GM23338 (cell line): ENCODE measurements around the gene HDAC9. TPM values are rescaled to one million over a fixed set of nuclear protein-coding genes. Genes with fewer than 3 reads are reported as not detected.

Experiments used
- ATAC-seq: fragments of 200-7000 bp; cut with Tn5 transposase; 3 replicates; pipeline ENCODE4 v1.9.1; 2020
- DNase-seq: peaks from one replicate; pipeline ENCODE4 v3.0.0-alpha.2; 2015; ENCODE audit warnings: low spot score
- H2AFZ ChIP-seq: fragments of 200-600 bp; sonication (generic); 2 replicates; pipeline ENCODE4 v1.8.0; 2016; ENCODE audit warnings: antibody characterized with exemption, mild to moderate bottlenecking, moderate library complexity
- H3F3A ChIP-seq: fragments of 200-600 bp; sonication (generic); replicated peaks from 2 replicates; pipeline ENCODE4 v1.8.0; 2017; ENCODE audit warnings: antibody characterized with exemption, mixed run types, low read depth
- H3K27ac ChIP-seq: fragments of 200-600 bp; sonication (generic); 2 replicates; pipeline ENCODE4 v1.6.1; 2016; ENCODE audit warnings: low read depth
- H3K27me3 ChIP-seq: fragments of 200-600 bp; sonication (generic); 2 replicates; pipeline ENCODE4 v1.8.0; 2016; ENCODE audit warnings: mild to moderate bottlenecking, mixed run types, moderate library complexity; ENCODE audit not compliant: insufficient read depth
- H3K36me3 ChIP-seq: fragments of 200-600 bp; sonication (generic); 2 replicates; pipeline ENCODE4 v1.8.0; 2016; ENCODE audit warnings: mild to moderate bottlenecking; ENCODE audit not compliant: insufficient read depth
- H3K4me1 ChIP-seq: fragments of 200-600 bp; sonication (generic); 2 replicates; pipeline ENCODE4 v1.8.0; 2016; ENCODE audit warnings: mild to moderate bottlenecking, moderate library complexity; ENCODE audit not compliant: insufficient read depth
- H3K4me2 ChIP-seq: fragments of 200-600 bp; sonication (generic); 2 replicates; pipeline ENCODE4 v1.7.1; 2017; ENCODE audit warnings: mixed run types
- H3K4me3 ChIP-seq: fragments of 200-600 bp; sonication (generic); 2 replicates; pipeline ENCODE4 v1.6.1; 2016; ENCODE audit warnings: mixed run types
- H3K79me2 ChIP-seq: fragments of 200-600 bp; sonication (generic); replicated peaks from 2 replicates; pipeline ENCODE4 v1.8.0; 2017; ENCODE audit warnings: mild to moderate bottlenecking; ENCODE audit not compliant: insufficient read depth
- H3K9me2 ChIP-seq: fragments of 200-600 bp; sonication (generic); 2 replicates; pipeline ENCODE4 v1.8.0; 2017; ENCODE audit not compliant: insufficient read depth
- H4K20me1 ChIP-seq: fragments of 200-600 bp; sonication (generic); replicated peaks from 2 replicates; pipeline ENCODE4 v1.8.0; 2017; ENCODE audit warnings: mild to moderate bottlenecking; ENCODE audit not compliant: insufficient read depth
- H3K27ac Mint-ChIP-seq: 2 replicates; pipeline ENCODE4 v1.8.0; 2020; ENCODE audit warnings: inconsistent platforms, mild to moderate bottlenecking, moderate library complexity, mixed read lengths
- H3K27me3 Mint-ChIP-seq: 3 replicates; pipeline ENCODE4 v1.8.0; 2022; ENCODE audit warnings: low read depth, mild to moderate bottlenecking, moderate library complexity, mixed read lengths, inconsistent platforms; ENCODE audit not compliant: insufficient read depth, poor library complexity
- H3K36me3 Mint-ChIP-seq: 3 replicates; pipeline ENCODE4 v1.8.0; 2021; ENCODE audit warnings: low read depth, mild to moderate bottlenecking, inconsistent platforms, moderate library complexity, mixed read lengths
- H3K4me1 Mint-ChIP-seq: 3 replicates; pipeline ENCODE4 v1.8.0; 2020; ENCODE audit warnings: mild to moderate bottlenecking, inconsistent platforms, mixed read lengths
- H3K4me3 Mint-ChIP-seq: 3 replicates; pipeline ENCODE4 v1.8.0; 2021; ENCODE audit warnings: moderate library complexity, mild to moderate bottlenecking, inconsistent platforms, mixed read lengths
- H3K9me3 Mint-ChIP-seq: 3 replicates; pipeline ENCODE4 v1.8.0; 2020; ENCODE audit warnings: moderate library complexity, mild to moderate bottlenecking, inconsistent platforms, mixed read lengths
- CREB1 ChIP-seq: fragments of 250-450 bp; sonication (Bioruptor Pico); IDR thresholded peaks from 2 replicates; pipeline ENCODE4 v1.5.0; 2020; ENCODE audit warnings: low read depth, mild to moderate bottlenecking, moderate library complexity
- JUNB ChIP-seq: IDR thresholded peaks from one replicate; pipeline ENCODE4 v1.6.1; 2016; ENCODE audit warnings: antibody characterized with exemption; ENCODE audit not compliant: unreplicated experiment
- NANOG ChIP-seq: IDR thresholded peaks from 2 replicates; pipeline ENCODE4 v1.6.1; 2016; ENCODE audit warnings: antibody characterized with exemption, borderline replicate concordance
- POLR2AphosphoS5 ChIP-seq: IDR thresholded peaks from 2 replicates; pipeline ENCODE4 v1.6.1; 2016; ENCODE audit warnings: antibody characterized with exemption, low read depth
- REST ChIP-seq: IDR thresholded peaks from one replicate; pipeline ENCODE4 v1.6.1; 2018; ENCODE audit warnings: antibody characterized with exemption; ENCODE audit not compliant: unreplicated experiment
- STAT1 ChIP-seq: IDR thresholded peaks from one replicate; pipeline ENCODE4 v1.6.1; 2016; ENCODE audit warnings: antibody characterized with exemption; ENCODE audit not compliant: unreplicated experiment
- ZNF114 ChIP-seq: fragments of 250-450 bp; sonication (Bioruptor Pico); IDR thresholded peaks from 2 replicates; pipeline ENCODE4 v1.5.0; 2020; ENCODE audit warnings: mild to moderate bottlenecking, moderate library complexity
- ZNF331 ChIP-seq: fragments of 250-450 bp; sonication (Bioruptor Pico); IDR thresholded peaks from 2 replicates; pipeline ENCODE4 v1.5.0; 2020; ENCODE audit warnings: low read depth, mild to moderate bottlenecking, moderate library complexity
- ZNF462 ChIP-seq: fragments of 250-450 bp; sonication (Bioruptor Pico); IDR thresholded peaks from 2 replicates; pipeline ENCODE4 v1.5.0; 2020; ENCODE audit warnings: mild to moderate bottlenecking, moderate library complexity
- polyA plus RNA-seq: library from polyadenylated mRNA; unstranded; fragments of >200 nt; fragmentation: Nextera tagmentation; extraction: Ambion mirVana; gene quantifications from 2 replicates; pipeline ENCODE4 v1.2.1, GENCODE V29; 2016
- total RNA-seq: library from RNA; depleted of rRNA; stranded (reverse); fragments of >200 nt; shearing (Covaris generic); gene quantifications from 2 replicates; pipeline ENCODE4 v1.2.3, GENCODE V29; 2014
- TF ChIP-seq, protein P1 (sequence below): IDR thresholded peaks from 2 replicates; pipeline ENCODE4 v1.6.1; 2016; ENCODE audit warnings: antibody characterized with exemption

HDAC9 gene
- total and polyA plus RNA-seq, 2 experiments from 2014 or later: 8.3 to 18.5 TPM

GRCh38 chr7:18473119-18473518 lies 22.4 kb upstream of the HDAC9 start (continued):
- TF ChIP-seq JUNB (no peak), POLR2AphosphoS5 (no peak), NANOG (no peak), ZNF331 (CRISPR knock-in tag) (no peak), CREB1 (CRISPR knock-in tag) (no peak)

GRCh38 chr7:18474944-18475343 lies 20.6 kb upstream of the HDAC9 start:
- ATAC-seq (no peak), DNase-seq (no peak)
- 0 out of 2 replicates have a peak overlapping the region, but pooled peaks have one; percentile 70 for H2AFZ ChIP-seq
- Mint-ChIP-seq H3K27ac (no peak overlapping the region), H3K36me3 (no peaks in the 10 kb centered on the region), H3K27me3 (no peaks in the 10 kb centered on the region), H3K4me1 (no peaks in the 10 kb centered on the region), H3K9me3 (no peaks in the 10 kb centered on the region), H3K4me3 (no peak overlapping the region)
- no peak overlapping the region for H3K4me2 ChIP-seq
- H3K4me3 ChIP-seq: no peak overlapping the region
- no peaks in the 10 kb centered on the region for H3K27me3 ChIP-seq
- no peak for TF ChIP-seq REST
- no peaks in the 10 kb centered on the region for H3K79me2 ChIP-seq
- no peaks in the 10 kb centered on the region for H3K36me3 ChIP-seq
- no peaks in the 10 kb centered on the region for H3K4me1 ChIP-seq
- no peak overlapping the region for H3K27ac ChIP-seq
- no peaks in the 10 kb centered on the region for H4K20me1 ChIP-seq
- H3K9me2 ChIP-seq: no peaks in the 10 kb centered on the region
- no peaks in the 10 kb centered on the region for H3F3A ChIP-seq

DNA sequence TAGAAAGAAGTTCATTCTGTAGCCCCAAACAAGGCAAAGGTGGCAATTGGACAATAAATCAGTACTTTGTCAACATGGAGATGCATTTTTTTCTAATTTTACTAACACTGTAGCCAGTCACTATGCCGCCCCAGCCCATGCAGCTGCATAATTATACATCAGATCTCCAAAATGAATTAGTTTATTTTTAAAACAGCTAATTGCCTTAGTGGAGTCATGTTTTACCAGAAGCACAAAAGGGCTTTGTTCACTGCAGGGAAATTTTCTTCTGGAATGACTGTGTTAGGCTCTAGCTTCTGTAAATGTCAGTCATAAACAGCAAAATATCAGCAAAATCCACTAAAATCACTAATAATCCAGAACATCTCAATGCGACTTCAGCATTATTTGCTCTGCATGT lies 20.1 kb upstream of the HDAC9 start:
- Mint-ChIP-seq H3K27ac (no peak overlapping the region), H3K4me3 (no peak overlapping the region), H3K9me3 (no peaks in the 10 kb centered on the region), H3K36me3 (no peaks in the 10 kb centered on the region), H3K4me1 (no peaks in the 10 kb centered on the region; the same call in 2 of the 3 replicates), H3K27me3 (no peaks in the 10 kb centered on the region)
- DNase-seq (no peak), ATAC-seq (no peak)
- Histone ChIP-seq H3K4me3 (no peak overlapping the region), H3K36me3 (no peaks in the 10 kb centered on the region), H2AFZ (0 out of 2 replicates have a peak overlapping the region, but pooled peaks have one; percentile 70), H4K20me1 (no peaks in the 10 kb centered on the region), H3K4me1 (no peaks in the 10 kb centered on the region), H3K4me2 (no peak overlapping the region), H3K79me2 (no peaks in the 10 kb centered on the region), H3K27ac (no peak overlapping the region), H3K9me2 (no peaks in the 10 kb centered on the region), H3K27me3 (no peaks in the 10 kb centered on the region), H3F3A (no peaks in the 10 kb centered on the region)
- no peak for TF ChIP-seq ZNF331 (CRISPR knock-in tag)
- no peak for TF ChIP-seq NANOG
- TF ChIP-seq ZNF114 (CRISPR knock-in tag): no peak
- TF ChIP-seq STAT1: no peak
- TF ChIP-seq, protein P1, sequence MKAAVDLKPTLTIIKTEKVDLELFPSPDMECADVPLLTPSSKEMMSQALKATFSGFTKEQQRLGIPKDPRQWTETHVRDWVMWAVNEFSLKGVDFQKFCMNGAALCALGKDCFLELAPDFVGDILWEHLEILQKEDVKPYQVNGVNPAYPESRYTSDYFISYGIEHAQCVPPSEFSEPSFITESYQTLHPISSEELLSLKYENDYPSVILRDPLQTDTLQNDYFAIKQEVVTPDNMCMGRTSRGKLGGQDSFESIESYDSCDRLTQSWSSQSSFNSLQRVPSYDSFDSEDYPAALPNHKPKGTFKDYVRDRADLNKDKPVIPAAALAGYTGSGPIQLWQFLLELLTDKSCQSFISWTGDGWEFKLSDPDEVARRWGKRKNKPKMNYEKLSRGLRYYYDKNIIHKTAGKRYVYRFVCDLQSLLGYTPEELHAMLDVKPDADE: no peak
- no peak for TF ChIP-seq ZNF462 (CRISPR knock-in tag)
- TF ChIP-seq JUNB: no peak
